Mammary epithelial cell (primary cell): ENCODE data around the gene RAB6A.

Experiments used
- CTCF ChIP-seq, 2 donors: IDR thresholded peaks in 1 of 2; conservative IDR thresholded peaks in 1 of 2; 2 replicates each; pipeline ENCODE4 v1.5.1; 2011 to 2012; ENCODE audit warnings: inconsistent platforms in 2 of 2, low read length in 2 of 2, mild to moderate bottlenecking in 2 of 2, control low read depth in 1 of 2, low read depth in 1 of 2; ENCODE audit not compliant: insufficient read depth in 1 of 2; ENCODE audit errors: extremely low read depth in 1 of 2
- EZH2 ChIP-seq: IDR thresholded peaks from 2 replicates; pipeline ENCODE4 v1.6.1; 2012; ENCODE audit warnings: low read length, inconsistent platforms, borderline replicate concordance

- TF ChIP-seq CTCF (conservative IDR thresholded peaks at IDR 0.05 in 1 of 2, IDR thresholded peaks at IDR 0.05 in 1 of 2; ENCODE audit: extremely low read depth in 1 of 2, insufficient read depth in 1 of 2, low read depth in 1 of 2, low read length in 2 of 2) (no peak), EZH2 (no peak)
Observed at GRCh38 chr11:73748300-73748699, 12.6 kb downstream of the RAB6A start.
